ENCODE results near the gene SH3GL2.

GRCh38 chr9:17730899-17731298 is 152.0 kb downstream of the SH3GL2 start:
- TF ChIP-seq, protein P1, sequence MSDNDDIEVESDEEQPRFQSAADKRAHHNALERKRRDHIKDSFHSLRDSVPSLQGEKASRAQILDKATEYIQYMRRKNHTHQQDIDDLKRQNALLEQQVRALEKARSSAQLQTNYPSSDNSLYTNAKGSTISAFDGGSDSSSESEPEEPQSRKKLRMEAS (IDR thresholded peaks at IDR 0.05), result no peak
- TF ChIP-seq CTCF (IDR thresholded peaks at IDR 0.05; ENCODE audit: low read depth, low read length, missing input control), result no peak
- no peak for TF ChIP-seq SP1 (IDR thresholded peaks at IDR 0.05)
- no peak for TF ChIP-seq YY1 (IDR thresholded peaks at IDR 0.05)
- no peak for TF ChIP-seq RXRA (IDR thresholded peaks at IDR 0.05)
- TF ChIP-seq GABPA (IDR thresholded peaks at IDR 0.05 in 1 of 2, conservative IDR thresholded peaks at IDR 0.05 in 1 of 2), result no peak

Measured in liver (tissue), 3 donors.